Endodermal cell (in vitro differentiated cells): ENCODE results near the gene CLCN7. TPM values are rescaled to one million over a fixed set of nuclear protein-coding genes. Genes with fewer than 3 reads are reported as not detected.

Experiments used
- DNase-seq: peaks from one replicate; pipeline ENCODE4 v3.0.0-alpha.2; 2017
- H3K27ac ChIP-seq: 2 replicates; pipeline ENCODE4 v1.5.1; 2013; ENCODE audit warnings: mild to moderate bottlenecking, low read depth, low read length, moderate library complexity
- H3K27me3 ChIP-seq: 2 replicates; pipeline ENCODE4 v1.6.1; 2013; ENCODE audit warnings: mild to moderate bottlenecking, low read length, moderate library complexity; ENCODE audit not compliant: insufficient read depth, control insufficient read depth, poor library complexity, severe bottlenecking
- H3K36me3 ChIP-seq: 2 replicates; pipeline ENCODE4 v1.7.0; 2013; ENCODE audit warnings: mild to moderate bottlenecking, low read length, moderate library complexity; ENCODE audit not compliant: control insufficient read depth, insufficient read depth
- H3K4me1 ChIP-seq: one replicate; pipeline ENCODE4 v1.7.0; 2013; ENCODE audit warnings: low read length; ENCODE audit not compliant: control insufficient read depth, insufficient read depth
- H3K4me3 ChIP-seq: 2 replicates; pipeline ENCODE4 v1.5.1; 2013; ENCODE audit warnings: mild to moderate bottlenecking, low read length, moderate library complexity
- H3K9ac ChIP-seq: 2 replicates; pipeline ENCODE4 v1.6.1; 2013; ENCODE audit warnings: mild to moderate bottlenecking, low read length, moderate library complexity; ENCODE audit not compliant: poor library complexity, severe bottlenecking; ENCODE audit errors: extremely low read depth
- H3K9me3 ChIP-seq: 2 replicates; pipeline ENCODE4 v1.6.1; 2013; ENCODE audit warnings: mild to moderate bottlenecking, low read length, moderate library complexity; ENCODE audit not compliant: control insufficient read depth
- H3K27ac Mint-ChIP-seq: 2 replicates; pipeline ENCODE4 v1.8.0; 2020; ENCODE audit warnings: mixed read lengths
- H3K27me3 Mint-ChIP-seq: 2 replicates; pipeline ENCODE4 v1.8.0; 2021; ENCODE audit warnings: mild to moderate bottlenecking, mixed read lengths; ENCODE audit not compliant: insufficient read depth
- H3K36me3 Mint-ChIP-seq: 2 replicates; pipeline ENCODE4 v1.8.0; 2020; ENCODE audit warnings: low read depth, mixed read lengths
- H3K4me1 Mint-ChIP-seq: 2 replicates; pipeline ENCODE4 v1.8.0; 2020; ENCODE audit warnings: mixed read lengths
- H3K4me3 Mint-ChIP-seq: 2 replicates; pipeline ENCODE4 v1.8.0; 2020; ENCODE audit warnings: mild to moderate bottlenecking, moderate library complexity, mixed read lengths
- H3K9me3 Mint-ChIP-seq: 2 replicates; pipeline ENCODE4 v1.8.0; 2020; ENCODE audit warnings: mild to moderate bottlenecking, mixed read lengths
- CTCF ChIP-seq: fragments of 200-600 bp; sonication (generic); conservative IDR thresholded peaks from 2 replicates; pipeline ENCODE4 v1.5.0; 2021; ENCODE audit warnings: antibody characterized with exemption, mild to moderate bottlenecking
- WGBS, 2 experiments: methylation state at CpG; one replicate each; pipeline versions ENCODE4 v1.1.5 to v1.1.7; 2013; ENCODE audit warnings: missing lambda C conversion rate in 2 of 2, mixed read lengths in 1 of 2; ENCODE audit not compliant: insufficient coverage in 1 of 2, insufficient read length in 1 of 2; 5-methylcytosine and 5-hydroxymethylcytosine counted together
- total RNA-seq, 2 donors: library from RNA; stranded (reverse); fragmentation: NEBNext Ultra II Directional in 1 of 2; extraction: Animal tissue kit (Norgen Biotek cat#: 25700) in 1 of 2; gene quantifications; 2 replicates in 1 of 2; 3 replicates in 1 of 2; pipeline ENCODE4 v1.2.1, GENCODE V29; 2021

CLCN7 gene
- total RNA-seq, 2 donors from 2014 or later = 94.4 to 96.7 TPM

GRCh38 chr16:1492923-1493745, 18.3 kb upstream of the CLCN7 start, which contains the start of gene TELO2:
Gene TELO2, plus strand, starts transcription at chr16:1493360. Its CDS starts 922 bp downstream, at chr16:1494282.
- WGBS, 2 experiments = 2 to 13% methylated on average over 18 to 89 of the region's 89 CpGs
- Mint-ChIP-seq H3K4me3 (peak within 1 kb of the TSS; percentile 77), H3K27me3 (peaks cover 5% of the 10 kb centered on the region), H3K9me3 (no peaks in the 10 kb centered on the region), H3K27ac (peak within 1 kb of the TSS; percentile 98), H3K4me1 (peaks cover 1% of the 10 kb centered on the region), H3K36me3 (peaks cover 17% of the 10 kb centered on the region)
- no peak for TF ChIP-seq CTCF
- H3K36me3 ChIP-seq = peaks cover 22% of the 10 kb centered on the region
- DNase-seq = peak; percentile 93
- H3K9ac ChIP-seq = peak within 1 kb of the TSS; percentile 66
- peaks cover 9% of the 10 kb centered on the region for H3K4me1 ChIP-seq
- H3K9me3 ChIP-seq = no peaks in the 10 kb centered on the region
- no peaks in the 10 kb centered on the region for H3K27me3 ChIP-seq
- peak within 1 kb of the TSS; percentile 80 for H3K4me3 ChIP-seq
- peak within 1 kb of the TSS; percentile 72 for H3K27ac ChIP-seq

GRCh38 chr16:1492082-1492922, 17.5 kb upstream of the CLCN7 start:
- no peak for TF ChIP-seq CTCF
- Mint-ChIP-seq H3K4me1 (peaks cover 1% of the 10 kb centered on the region), H3K27me3 (peaks cover 5% of the 10 kb centered on the region), H3K36me3 (peaks cover 11% of the 10 kb centered on the region), H3K4me3 (peak overlapping the region; percentile 77), H3K27ac (peak overlapping the region; percentile 98), H3K9me3 (no peaks in the 10 kb centered on the region)
- Histone ChIP-seq H3K27ac (no peak overlapping the region), H3K9ac (peak overlapping the region; percentile 66), H3K27me3 (no peaks in the 10 kb centered on the region), H3K4me3 (peak overlapping the region; percentile 80), H3K4me1 (peaks cover 9% of the 10 kb centered on the region), H3K36me3 (peaks cover 18% of the 10 kb centered on the region), H3K9me3 (no peaks in the 10 kb centered on the region)
- DNase-seq = no peak
- 88 to 93% methylated on average over 20 to 23 of the region's 23 CpGs for WGBS, 2 experiments

GRCh38 chr16:1491327-1491726, 16.5 kb upstream of the CLCN7 start:
- H3K27me3 ChIP-seq = no peaks in the 10 kb centered on the region
- Mint-ChIP-seq H3K27ac (no peak overlapping the region), H3K4me1 (peaks cover 1% of the 10 kb centered on the region), H3K36me3 (peaks cover 7% of the 10 kb centered on the region), H3K9me3 (no peaks in the 10 kb centered on the region), H3K27me3 (peaks cover 8% of the 10 kb centered on the region), H3K4me3 (no peak overlapping the region)
- peaks cover 13% of the 10 kb centered on the region for H3K36me3 ChIP-seq
- no peaks in the 10 kb centered on the region for H3K9me3 ChIP-seq
- 91 to 92% methylated on average over 5 to 12 of the region's 12 CpGs for WGBS, 2 experiments
- H3K4me3 ChIP-seq = no peak overlapping the region
- H3K9ac ChIP-seq = no peak overlapping the region
- DNase-seq = no peak
- TF ChIP-seq CTCF = no peak
- H3K27ac ChIP-seq = no peak overlapping the region
- H3K4me1 ChIP-seq = peaks cover 9% of the 10 kb centered on the region
